Pancreas (tissue), 10 donors: Measurements from ENCODE around the gene CAPZB. TPM values are rescaled to one million over a fixed set of nuclear protein-coding genes. Genes with fewer than 3 reads are reported as not detected.
A peak's percentile ranks its signal among the peaks of the same experiment; 100 is the strongest.

Source experiments
- ATAC-seq, 4 donors: fragments of 200-7000 bp; cut with Tn5 transposase; one replicate each; pipeline versions ENCODE4 v1.8.0 to v1.9.1; 2020; ENCODE audit warnings: mild to moderate bottlenecking in 4 of 4, moderate library complexity in 4 of 4
- DNase-seq, 6 donors: peaks; one replicate each; pipeline ENCODE4 v3.0.0-alpha.2; 2020
- FAIRE-seq: peaks from 2 replicates; lab custom pipeline; 2012; peaks lifted over from hg19 to GRCh38; lab: Jason Lieb, UNC
- H3K27ac ChIP-seq, 4 donors: fragments of 200-600 bp; sonication (generic); 1 replicate in 3 of 4; 2 replicates in 1 of 4; pipeline versions ENCODE4 v1.5.0 to v1.8.0; 2020
- H3K27me3 ChIP-seq, 4 donors: fragments of 200-600 bp; one replicate each; pipeline ENCODE4 v1.8.0; 2021
- H3K36me3 ChIP-seq, 3 donors: fragments of 200-600 bp; sonication (generic) in 1 of 3; one replicate each; pipeline versions ENCODE4 v1.5.0 to v1.8.0; 2020 to 2021
- H3K4me1 ChIP-seq, 3 donors: fragments of 200-600 bp; one replicate each; pipeline ENCODE4 v1.8.0; 2021
- H3K4me3 ChIP-seq, 4 donors: fragments of 200-600 bp; sonication (generic) in 2 of 4; one replicate each; pipeline versions ENCODE4 v1.5.0 to v1.8.0; 2020 to 2021
- H3K9me3 ChIP-seq, 4 donors: fragments of 200-600 bp; one replicate each; pipeline ENCODE4 v1.8.0; 2021
- CTCF ChIP-seq, 4 donors: fragments of 200-600 bp; sonication (generic) in 3 of 4; IDR thresholded peaks; one replicate each; pipeline versions ENCODE4 v1.5.0 to v1.8.0; 2021; ENCODE audit warnings: antibody characterized with exemption in 4 of 4
- WGBS, 2 donors: extraction: QIAGEN DNeasy Blood & Tissue Kit; methylation state at CpG; one replicate each; pipeline ENCODE4 v1.1.7; 2013; 5-methylcytosine and 5-hydroxymethylcytosine counted together
- intact Hi-C, 3 donors: fragments of 100-400 bp; cut with DNase I; formaldehyde crosslinking; loops; one replicate each; pipeline versions ENCODE4 v1.11.1 to v1.14.2; 2022
- polyA plus RNA-seq, 2 donors: library from polyadenylated mRNA; stranded (reverse); fragments of 200-250 nt; gene quantifications; one replicate each; pipeline ENCODE4 v1.2.3, GENCODE V29; 2013
- total RNA-seq, 6 donors: library from RNA; stranded (reverse); fragmentation: NEBNext Ultra II Directional in 4 of 6; extraction: Animal tissue kit (Norgen Biotek cat#: 25700) in 4 of 6; gene quantifications; one replicate each; pipeline versions ENCODE4 v1.2.1 to v1.2.4, GENCODE V29; 2021 to 2023
- donor health status: healthy with polysubstance abuse.
- donor health status: DM: no; HTN: no; CAD: no; lungs with moderate emphysema.
- donor health status: DM: no; HTN: no; CAD: no.
- donor health status: control.
- donor health status: control.
- donor health status: Bipolar disorder and iron deficiency.
- donor health status: DM: yes; HTN: yes; CAD: no.
- donor health status: DM: no; HTN: no; CAD: no.
- donor health status: DM: no; HTN: no; CAD: no.
- donor health status: DM: yes; HTN: yes; CAD: no.

Gene CAPZB
- total and polyA plus RNA-seq, 8 donors: 43.2 to 124 (median 74.9) TPM

- intact Hi-C loops: no loop called here
- no peak overlapping the region for H3K27ac ChIP-seq
- FAIRE-seq: no peak
- peak in 2 of 4 donors; percentile 9 to 25 for ATAC-seq
- H3K4me3 ChIP-seq: no peak overlapping the region
- no peak for TF ChIP-seq CTCF (IDR thresholded peaks at IDR 0.05)
- no peaks in the 10 kb centered on the region for H3K36me3 ChIP-seq
- H3K9me3 ChIP-seq: no peaks in the 10 kb centered on the region
- no peaks in the 10 kb centered on the region for H3K27me3 ChIP-seq
- DNase-seq: no peak
- 76 to 79% methylated on average over 7 of the region's 7 CpGs for WGBS, 2 donors
- H3K4me1 ChIP-seq: peaks cover 8 to 29% (median 8%) of the 10 kb centered on the region in 3 donors
Measured at GRCh38 chr1:19424651-19425570, 60.4 kb downstream of the CAPZB start.

- intact Hi-C loops: no loop called here
- DNase-seq: no peak
- 46 to 77% methylated on average over 5 of the region's 5 CpGs for WGBS, 2 donors
- Histone ChIP-seq H3K27me3 (no peaks in the 10 kb centered on the region), H3K9me3 (no peaks in the 10 kb centered on the region), H3K36me3 (peaks cover 0 to 11% (median 4%) of the 10 kb centered on the region in 3 donors), H3K4me3 (no peak overlapping the region), H3K27ac (no peak overlapping the region), H3K4me1 (peaks cover 0 to 24% (median 8%) of the 10 kb centered on the region in 3 donors)
- peak in 1 of 4 donors; percentile 13 for ATAC-seq
- no peak for TF ChIP-seq CTCF (IDR thresholded peaks at IDR 0.05)
- no peak for FAIRE-seq
Measured at GRCh38 chr1:19423130-19423529, 62.2 kb downstream of the CAPZB start.

GRCh38 chr1:19421365-19421764 lies 64.0 kb downstream of the CAPZB start:
- DNase-seq: no peak
- ATAC-seq: peak in 1 of 4 donors; percentile 28
- peaks cover 0 to 17% (median 8%) of the 10 kb centered on the region in 3 donors for H3K4me1 ChIP-seq
- H3K27me3 ChIP-seq: no peaks in the 10 kb centered on the region
- FAIRE-seq: no peak
- no peaks in the 10 kb centered on the region for H3K9me3 ChIP-seq
- WGBS, 2 donors: 25% methylated on average over 4 of the region's 4 CpGs
- no peak overlapping the region for H3K27ac ChIP-seq
- H3K4me3 ChIP-seq: no peak overlapping the region
- H3K36me3 ChIP-seq: peaks cover 0 to 11% (median 4%) of the 10 kb centered on the region in 3 donors
- TF ChIP-seq CTCF (IDR thresholded peaks at IDR 0.05): no peak
- intact Hi-C loops: no loop called here

GRCh38 chr1:19420606-19421005 lies 64.7 kb downstream of the CAPZB start:
- H3K4me1 ChIP-seq: peaks cover 0 to 9% (median 8%) of the 10 kb centered on the region in 3 donors
- no peak overlapping the region for H3K27ac ChIP-seq
- H3K36me3 ChIP-seq: peaks cover 0 to 11% (median 4%) of the 10 kb centered on the region in 3 donors
- no peak overlapping the region for H3K4me3 ChIP-seq
- DNase-seq: no peak
- WGBS, 2 donors: 87 to 96% methylated on average over 4 of the region's 4 CpGs
- intact Hi-C loops: no loop called here
- no peak for TF ChIP-seq CTCF (IDR thresholded peaks at IDR 0.05)
- no peaks in the 10 kb centered on the region for H3K27me3 ChIP-seq
- H3K9me3 ChIP-seq: no peaks in the 10 kb centered on the region
- FAIRE-seq: no peak
- ATAC-seq: no peak

GRCh38 chr1:19419691-19420090 lies 65.6 kb downstream of the CAPZB start:
- intact Hi-C loops: no loop called here
- Histone ChIP-seq H3K4me3 (no peak overlapping the region), H3K4me1 (peaks cover 0 to 8% (median 4%) of the 10 kb centered on the region in 3 donors), H3K36me3 (peaks cover 0 to 11% (median 4%) of the 10 kb centered on the region in 3 donors), H3K27ac (no peak overlapping the region), H3K9me3 (no peaks in the 10 kb centered on the region), H3K27me3 (no peaks in the 10 kb centered on the region)
- WGBS, 2 donors: 92 to 93% methylated on average over 9 of the region's 9 CpGs
- FAIRE-seq (no peak), ATAC-seq (no peak), DNase-seq (no peak)
- no peak for TF ChIP-seq CTCF (IDR thresholded peaks at IDR 0.05)
